Choroid plexus epithelial cell (primary cell): Measurements from ENCODE around the gene ANKIB1.
A peak's percentile ranks its signal among the peaks of the same experiment; 100 is the strongest.

Experiments used
- DNase-seq: peaks from one replicate; pipeline ENCODE4 v3.0.0-alpha.2; 2010; ENCODE audit warnings: low read depth
- H3K4me3 ChIP-seq: 2 replicates; pipeline ENCODE4 v1.5.1; 2011; ENCODE audit warnings: low read depth, mild to moderate bottlenecking, control low read depth, low read length, moderate library complexity
- CTCF ChIP-seq: conservative IDR thresholded peaks from 2 replicates; pipeline ENCODE4 v1.5.1; 2011; ENCODE audit warnings: low read depth, mild to moderate bottlenecking, control low read depth, inconsistent platforms, low read length, moderate library complexity

Gene ANKIB1

GRCh38 chr7:92412745-92413144 lies 167.0 kb downstream of the ANKIB1 start:
- no peak for TF ChIP-seq CTCF
- H3K4me3 ChIP-seq: no peak overlapping the region
- DNase-seq: no peak

- TF ChIP-seq CTCF: no peak
- H3K4me3 ChIP-seq: no peak overlapping the region
- no peak for DNase-seq
These were observed 167.8 kb downstream of the ANKIB1 start for GRCh38 chr7:92413550-92413949.

- DNase-seq: peak; percentile 48
- no peak for TF ChIP-seq CTCF
- H3K4me3 ChIP-seq: no peak overlapping the region
These were observed 169.5 kb downstream of the ANKIB1 start for GRCh38 chr7:92415225-92415624.

GRCh38 chr7:92417913-92418312 lies 172.1 kb downstream of the ANKIB1 start:
- no peak for TF ChIP-seq CTCF
- H3K4me3 ChIP-seq: no peak overlapping the region
- no peak for DNase-seq

GRCh38 chr7:92421676-92422435 lies 176.1 kb downstream of the ANKIB1 start:
- H3K4me3 ChIP-seq: no peak overlapping the region
- peak; percentile 20 for DNase-seq
- no peak for TF ChIP-seq CTCF

- no peak for DNase-seq
- TF ChIP-seq CTCF: no peak
- no peak overlapping the region for H3K4me3 ChIP-seq
These were observed 177.2 kb downstream of the ANKIB1 start for GRCh38 chr7:92422926-92423325.

- H3K4me3 ChIP-seq: no peak overlapping the region
- TF ChIP-seq CTCF: no peak
- DNase-seq: no peak
These were observed 177.9 kb downstream of the ANKIB1 start for GRCh38 chr7:92423710-92424131.
